Stimulated activated CD8-positive, alpha-beta memory T cell treated with anti-CD3 and anti-CD28 coated beads, Interleukin-2, amount 100 ng/mL, for 48 hours (primary cell): ENCODE measurements around the gene LTF.
"Not testable (repeated sequence)": the region's sequence is repeated elsewhere in the genome, so short reads cannot be mapped to it uniquely, and the experiment has no call there.

Source experiments
- DNase-seq, 2 donors: peaks; one replicate each; pipeline ENCODE4 v3.0.0-alpha.2; 2020; ENCODE audit warnings: low read depth in 2 of 2

The LTF gene

GRCh38 chr3:46416125-46416810 lies 48.4 kb downstream of the LTF start:
- no peak for DNase-seq

- no peak for DNase-seq
Observed at GRCh38 chr3:46414739-46415138, 50.0 kb downstream of the LTF start.

- DNase-seq: no peak
Observed at GRCh38 chr3:46413951-46414350, 50.8 kb downstream of the LTF start.

GRCh38 chr3:46412786-46413298 lies 51.9 kb downstream of the LTF start:
- no peak for DNase-seq

- DNase-seq: no peak
Observed at GRCh38 chr3:46411271-46411670, 53.4 kb downstream of the LTF start.

- DNase-seq: no peak
Observed at GRCh38 chr3:46410669-46411068, 54.0 kb downstream of the LTF start.

- no peak for DNase-seq
Observed at GRCh38 chr3:46409739-46410489, 54.8 kb downstream of the LTF start.

- no peak for DNase-seq
Observed at GRCh38 chr3:46408853-46409252, 55.9 kb downstream of the LTF start.

- no peak for DNase-seq
Observed at GRCh38 chr3:46407970-46408369, 56.7 kb downstream of the LTF start.

GRCh38 chr3:46406788-46407611 lies 57.7 kb downstream of the LTF start, which contains the start of the genes CCR5AS and CCRL2:
Gene CCR5AS (minus strand): TSS chr3:46407066.
Gene CCRL2 (plus strand): TSS chr3:46407259. CDS start chr3:46408080, 821 bp downstream.
- peak; percentile 13 to 15 for DNase-seq

- no peak for DNase-seq
Observed at GRCh38 chr3:46406443-46406787, 58.3 kb downstream of the LTF start.

- DNase-seq: no peak
Observed at GRCh38 chr3:46405301-46406019, 59.2 kb downstream of the LTF start.

- DNase-seq: not testable (repeated sequence)
Observed at GRCh38 chr3:46402902-46403301, 61.8 kb downstream of the LTF start.

GRCh38 chr3:46401579-46401978 lies 63.1 kb downstream of the LTF start:
- DNase-seq: no peak

- no peak for DNase-seq
Observed at GRCh38 chr3:46400846-46401245, 63.9 kb downstream of the LTF start.

GRCh38 chr3:46400000-46400734 lies 64.5 kb downstream of the LTF start:
- DNase-seq: no peak

GRCh38 chr3:46399557-46399956 lies 65.1 kb downstream of the LTF start:
- no peak for DNase-seq

GRCh38 chr3:46399098-46399497 lies 65.6 kb downstream of the LTF start:
- no peak for DNase-seq

GRCh38 chr3:46398186-46398955 lies 66.3 kb downstream of the LTF start:
- DNase-seq: no peak

- no peak for DNase-seq
Observed at GRCh38 chr3:46397111-46397510, 67.6 kb downstream of the LTF start.
